ENCODE measurements around the gene MADD. TPM values are rescaled to one million over a fixed set of nuclear protein-coding genes. Genes with fewer than 3 reads are reported as not detected.

Gene MADD
- total RNA-seq, 1 experiment from 2014 or later, result 41.0 TPM

- Mint-ChIP-seq H3K4me1 (peaks cover 4 to 16% of the 10 kb centered on the region in 2 experiments), H3K9me3 (peaks cover 4 to 6% of the 10 kb centered on the region in 2 experiments; a peak in 2 of 5 replicates), H3K4me3 (no peak overlapping the region), H3K27ac (peak overlapping the region in 1 of 3 experiments; percentile 51; a peak in 1 of 7 replicates), H3K27me3 (ENCODE audit: low read depth) (no peaks in the 10 kb centered on the region), H3K36me3 (ENCODE audit: insufficient read depth in 1 of 3, low read depth in 3 of 3) (peaks cover 23 to 60% (median 40%) of the 10 kb centered on the region in 3 experiments)
- no peak overlapping the region for H3K14ac ChIP-seq (ENCODE audit: insufficient read depth, low read length)
- H2BK120ac ChIP-seq (ENCODE audit: low read depth, low read length, poor library complexity, severe bottlenecking), result no peak overlapping the region
- H3K56ac ChIP-seq (ENCODE audit: insufficient read length, low read depth, low read length), result no peak overlapping the region
- DNase-seq, result no peak
- WGBS (ENCODE audit: extremely low coverage, insufficient read length, low lambda C conversion rate), result no CpG with 5 or more reads among the region's 6 CpGs
- no peak overlapping the region for H3K18ac ChIP-seq (ENCODE audit: insufficient read length, low read depth, low read length)
- no peak overlapping the region for H3K23ac ChIP-seq (ENCODE audit: insufficient read length, low read depth, low read length)
- no peak overlapping the region for H3K4ac ChIP-seq (ENCODE audit: low read depth, low read length)
- H4K20me1 ChIP-seq (ENCODE audit: control insufficient read depth, insufficient read depth, insufficient read length), result no peaks in the 10 kb centered on the region
- no peak overlapping the region for H3K4me2 ChIP-seq (ENCODE audit: insufficient read depth, insufficient read length, low read length)
- no peak overlapping the region for H2BK12ac ChIP-seq (ENCODE audit: insufficient read length, low read depth, low read length)
- H3K27ac ChIP-seq (ENCODE audit: insufficient read length, low read depth, low read length), result no peak overlapping the region
- no peaks in the 10 kb centered on the region for H3K4me1 ChIP-seq (ENCODE audit: insufficient read depth, low read length)
- no peak overlapping the region for H2AK5ac ChIP-seq (ENCODE audit: insufficient read length, low read length)
- no peak overlapping the region for H4K8ac ChIP-seq (replicated peaks; ENCODE audit: insufficient read length, low read depth, low read length)
- no peaks in the 10 kb centered on the region for H3K23me2 ChIP-seq (ENCODE audit: insufficient read length, low read depth, low read length, poor library complexity, severe bottlenecking)
- H3K79me2 ChIP-seq (ENCODE audit: insufficient read depth, low read length), result no peaks in the 10 kb centered on the region
- no peak overlapping the region for H2AFZ ChIP-seq (ENCODE audit: low read length)
- H4K91ac ChIP-seq (ENCODE audit: insufficient read length, low read depth, low read length), result no peak overlapping the region
- H4K5ac ChIP-seq (ENCODE audit: insufficient read length, low read depth, low read length), result no peak overlapping the region
- no peak overlapping the region for H2BK15ac ChIP-seq (ENCODE audit: low read depth, low read length)
- no peak for TF ChIP-seq CTCF (conservative IDR thresholded peaks at IDR 0.05)
- H3K9ac ChIP-seq (ENCODE audit: extremely low read depth, insufficient read length, low read length), result no peak overlapping the region
- no peaks in the 10 kb centered on the region for H3K79me1 ChIP-seq (ENCODE audit: insufficient read depth, low read depth, low read length, poor library complexity, severe bottlenecking)
- no peak overlapping the region for H3T11ph ChIP-seq (ENCODE audit: low read length)
- no peaks in the 10 kb centered on the region for H3K9me3 ChIP-seq (ENCODE audit: control insufficient read depth, low read depth, low read length)
- no peak overlapping the region for H2BK20ac ChIP-seq (ENCODE audit: low read depth, low read length, poor library complexity, severe bottlenecking)
- H3K27me3 ChIP-seq (ENCODE audit: insufficient read depth, low read length), result no peaks in the 10 kb centered on the region
- H2BK5ac ChIP-seq (ENCODE audit: insufficient read length, low read length), result no peak overlapping the region
Measured at GRCh38 chr11:47308050-47308823, 38.3 kb downstream of the MADD start.
